CD8-positive, alpha-beta memory T cell (primary cell): ENCODE results near the gene MS4A13. TPM values are rescaled to one million over a fixed set of nuclear protein-coding genes. Genes with fewer than 3 reads are reported as not detected.
"Not testable (repeated sequence)": the region's sequence is repeated elsewhere in the genome, so short reads cannot be mapped to it uniquely, and the experiment has no call there.

Experiments
- CTCF ChIA-PET: fragments of 350-600 bp; sonication (Branson Sonifier 250); formaldehyde crosslinking; loops from one replicate; lab custom pipeline; 2021; ENCODE audit warnings: antibody characterized with exemption; lab: Charles Lee
- POLR2A ChIA-PET: fragments of 350-600 bp; sonication (Branson Sonifier 250); formaldehyde crosslinking; loops from one replicate; lab custom pipeline; 2021; ENCODE audit warnings: antibody characterized with exemption; lab: Charles Lee
- DNase-seq, 5 donors: peaks; one replicate each; pipeline versions ENCODE4 v3.0.0 to v3.0.0-alpha.2; 2020 to 2022; ENCODE audit warnings: mixed read lengths in 1 of 5
- H3K27ac ChIP-seq: one replicate; pipeline ENCODE4 v1.7.0; 2013; ENCODE audit warnings: low read depth, mild to moderate bottlenecking, low read length, moderate library complexity
- H3K27me3 ChIP-seq: 2 replicates; pipeline ENCODE4 v1.7.0; 2013; ENCODE audit warnings: low read length, mild to moderate bottlenecking; ENCODE audit not compliant: insufficient read depth, poor library complexity, severe bottlenecking
- H3K36me3 ChIP-seq: 2 replicates; pipeline ENCODE4 v1.7.0; 2013; ENCODE audit warnings: mild to moderate bottlenecking, low read length, moderate library complexity; ENCODE audit not compliant: insufficient read depth
- H3K4me1 ChIP-seq: 2 replicates; pipeline ENCODE4 v1.7.0; 2013; ENCODE audit warnings: mild to moderate bottlenecking, low read length, moderate library complexity; ENCODE audit not compliant: insufficient read depth
- H3K4me3 ChIP-seq: 2 replicates; pipeline ENCODE4 v1.7.0; 2013; ENCODE audit warnings: mild to moderate bottlenecking, low read length
- H3K9me3 ChIP-seq: 2 replicates; pipeline ENCODE4 v1.7.0; 2013; ENCODE audit warnings: mild to moderate bottlenecking, low read length
- H3K27ac Mint-ChIP-seq, 8 donors: one replicate each; pipeline ENCODE4 v1.8.0; 2020 to 2021; ENCODE audit warnings: mixed read lengths in 8 of 8, mild to moderate bottlenecking in 6 of 8, inconsistent platforms in 3 of 8, moderate library complexity in 3 of 8
- H3K27me3 Mint-ChIP-seq, 2 donors: one replicate each; pipeline ENCODE4 v1.8.0; 2020 to 2021; ENCODE audit warnings: mixed read lengths in 2 of 2, mild to moderate bottlenecking in 1 of 2, moderate library complexity in 1 of 2
- H3K36me3 Mint-ChIP-seq, 3 donors: one replicate each; pipeline ENCODE4 v1.8.0; 2020 to 2021; ENCODE audit warnings: mixed read lengths in 3 of 3, inconsistent platforms in 1 of 3, mild to moderate bottlenecking in 1 of 3
- H3K4me1 Mint-ChIP-seq, 3 donors: one replicate each; pipeline ENCODE4 v1.8.0; 2020 to 2021; ENCODE audit warnings: mixed read lengths in 3 of 3, inconsistent platforms in 1 of 3, mild to moderate bottlenecking in 1 of 3
- H3K4me3 Mint-ChIP-seq, 7 donors: one replicate each; pipeline ENCODE4 v1.8.0; 2020 to 2021; ENCODE audit warnings: mixed read lengths in 7 of 7, mild to moderate bottlenecking in 6 of 7, moderate library complexity in 4 of 7, inconsistent platforms in 2 of 7
- H3K9me3 Mint-ChIP-seq, 5 donors: one replicate each; pipeline ENCODE4 v1.8.0; 2020 to 2022; ENCODE audit warnings: mixed read lengths in 5 of 5, mild to moderate bottlenecking in 3 of 5, moderate library complexity in 2 of 5, inconsistent platforms in 1 of 5
- polyA plus RNA-seq: library from polyadenylated mRNA; unstranded; fragments of 300-500 nt; fragmentation: Illumina TruSeq; gene quantifications from one replicate; pipeline ENCODE4 v1.2.3, GENCODE V29; 2021
- total RNA-seq, 2 experiments: library from RNA; stranded (reverse); gene quantifications; one replicate each; pipeline ENCODE4 v1.2.3, GENCODE V29; 2021

The MS4A13 gene
- total and polyA plus RNA-seq, 3 experiments from 2014 or later = not detected

DNA sequence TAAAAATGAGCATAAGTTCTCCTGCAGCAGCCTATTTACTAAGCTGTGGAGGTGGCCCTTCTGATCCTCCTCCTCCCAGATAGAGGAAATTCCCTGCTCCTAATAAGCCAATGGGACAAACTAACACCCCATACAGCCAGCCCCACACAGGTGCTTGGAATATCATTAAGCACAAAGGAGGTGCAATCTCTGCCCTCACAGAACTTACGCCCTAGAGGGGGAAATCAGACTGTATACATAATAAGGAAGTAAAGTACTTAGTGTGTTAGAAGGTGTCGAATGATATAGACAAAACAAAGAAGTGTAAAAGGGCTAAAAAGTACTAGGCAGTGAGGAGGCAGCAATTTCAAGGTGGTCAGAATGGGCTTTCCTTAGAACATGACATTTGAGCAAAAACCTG lies 16.8 kb upstream of the MS4A13 start:
- no peaks in the 10 kb centered on the region for H3K36me3 Mint-ChIP-seq
- Histone ChIP-seq H3K4me1 (no peaks in the 10 kb centered on the region), H3K36me3 (no peaks in the 10 kb centered on the region), H3K27ac (no peak overlapping the region), H3K9me3 (no peaks in the 10 kb centered on the region), H3K4me3 (no peak overlapping the region), H3K27me3 (no peaks in the 10 kb centered on the region)
- ChIA-PET CTCF (no interaction called here), POLR2A (no interaction called here)
- H3K4me1 Mint-ChIP-seq = no peaks in the 10 kb centered on the region
- no peaks in the 10 kb centered on the region for H3K9me3 Mint-ChIP-seq
- peaks cover 0 to 45% of the 10 kb centered on the region in 2 donors for H3K27me3 Mint-ChIP-seq
- no peak overlapping the region for H3K4me3 Mint-ChIP-seq
- no peak for DNase-seq
- no peak overlapping the region for H3K27ac Mint-ChIP-seq

DNA sequence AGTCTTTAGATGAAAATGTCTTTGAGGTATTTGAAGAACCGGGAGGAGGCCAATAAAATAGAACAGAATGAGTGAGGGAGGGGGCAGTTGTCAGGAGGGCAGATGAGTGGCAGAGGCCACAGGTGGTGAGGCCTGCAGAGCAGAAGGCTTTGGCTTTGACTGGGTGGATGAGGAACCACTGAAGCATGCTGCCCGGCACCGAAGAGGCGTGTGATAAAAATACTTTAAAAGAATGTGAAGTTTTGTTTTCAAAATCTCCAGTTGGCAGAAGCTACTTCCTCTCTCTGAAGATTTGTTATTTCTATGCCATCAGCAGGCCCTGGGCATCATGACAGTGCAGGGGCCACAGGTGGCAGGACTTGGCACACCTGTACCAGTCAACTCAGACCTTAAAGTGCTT lies 16.3 kb upstream of the MS4A13 start:
- Histone ChIP-seq H3K4me3 (no peak overlapping the region), H3K36me3 (no peaks in the 10 kb centered on the region), H3K27ac (no peak overlapping the region), H3K4me1 (peaks cover under 1% of the 10 kb centered on the region), H3K9me3 (no peaks in the 10 kb centered on the region), H3K27me3 (no peaks in the 10 kb centered on the region)
- Mint-ChIP-seq H3K9me3 (no peaks in the 10 kb centered on the region), H3K27ac (no peak overlapping the region), H3K27me3 (peaks cover 0 to 45% of the 10 kb centered on the region in 2 donors), H3K36me3 (no peaks in the 10 kb centered on the region), H3K4me3 (no peak overlapping the region), H3K4me1 (peaks cover 2 to 4% (median 3%) of the 10 kb centered on the region in 3 donors)
- DNase-seq = no peak
- ChIA-PET POLR2A (no interaction called here), CTCF (no interaction called here)

DNA sequence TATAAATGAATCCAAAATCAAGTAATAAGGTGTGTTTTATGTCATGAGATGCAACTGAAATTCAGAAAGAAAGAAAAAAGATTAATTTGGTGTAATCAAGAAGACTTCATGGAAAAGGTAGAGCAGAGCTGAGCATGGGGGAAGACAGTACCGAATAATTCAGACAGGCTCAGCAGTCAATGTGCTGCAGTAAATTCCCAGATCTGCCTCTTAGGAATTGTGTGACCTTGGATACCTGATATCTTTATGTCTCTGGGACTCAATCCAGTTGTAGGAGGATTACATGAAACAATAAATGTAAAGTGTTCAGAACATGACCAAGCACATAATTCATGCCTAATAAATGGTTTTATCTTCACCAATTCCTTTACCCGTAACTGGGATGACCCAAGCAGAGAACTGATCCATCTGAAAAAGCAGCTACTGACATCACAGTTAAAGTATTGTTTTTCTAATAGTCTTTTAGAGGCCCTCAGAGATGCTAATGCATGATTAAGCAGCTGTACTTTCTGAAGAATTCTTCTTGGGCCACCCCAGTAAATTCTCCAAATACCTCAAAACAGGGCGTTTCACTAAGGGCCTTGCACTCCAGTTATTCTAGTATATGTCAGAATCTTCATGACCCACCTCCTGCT lies 14.8 kb upstream of the MS4A13 start:
- CTCF ChIA-PET = no interaction called here
- H3K9me3 Mint-ChIP-seq = no peaks in the 10 kb centered on the region
- H3K27me3 ChIP-seq = no peaks in the 10 kb centered on the region

DNA sequence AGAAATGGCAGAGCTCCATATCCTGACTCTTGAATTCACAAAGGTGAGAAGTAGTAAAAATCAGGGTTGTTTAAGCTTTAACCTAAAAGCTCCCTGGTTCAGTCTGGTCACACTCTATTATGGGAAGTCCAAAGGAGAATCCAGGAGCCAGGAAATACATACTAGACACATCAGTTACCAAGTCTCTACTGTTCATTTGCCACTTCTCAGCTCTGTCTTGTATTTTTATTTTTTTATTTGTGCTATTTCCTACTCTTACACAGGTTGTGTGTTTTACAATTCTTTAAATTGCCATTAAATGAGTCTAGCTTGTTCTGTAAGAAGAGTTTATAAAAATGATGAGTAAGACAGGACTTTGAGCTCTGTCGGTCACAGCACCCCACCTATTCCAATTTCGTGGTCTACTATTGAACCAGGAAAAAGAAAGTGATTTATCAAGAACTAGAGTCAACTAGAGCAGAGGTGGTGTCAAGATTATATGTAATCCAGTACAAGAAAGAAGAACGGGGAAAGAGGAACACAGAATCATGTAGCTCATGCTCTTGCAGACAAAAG lies 12.9 kb upstream of the MS4A13 start:
- Mint-ChIP-seq H3K27ac (no peak overlapping the region), H3K36me3 (no peaks in the 10 kb centered on the region), H3K9me3 (no peaks in the 10 kb centered on the region), H3K27me3 (peaks cover 2 to 29% of the 10 kb centered on the region in 2 donors), H3K4me1 (peaks cover 14 to 17% (median 16%) of the 10 kb centered on the region in 3 donors), H3K4me3 (no peak overlapping the region)
- no peaks in the 10 kb centered on the region for H3K9me3 ChIP-seq
- no peaks in the 10 kb centered on the region for H3K36me3 ChIP-seq
- no peak for DNase-seq
- H3K27ac ChIP-seq = no peak overlapping the region
- CTCF ChIA-PET = no interaction called here
- H3K27me3 ChIP-seq = no peaks in the 10 kb centered on the region
- no peak overlapping the region for H3K4me3 ChIP-seq
- POLR2A ChIA-PET = no interaction called here
- H3K4me1 ChIP-seq = peaks cover 5% of the 10 kb centered on the region

More for the DNA sequence above, 14.8 kb upstream of the MS4A13 start:
- Histone ChIP-seq H3K36me3 (no peaks in the 10 kb centered on the region), H3K4me3 (no peak overlapping the region), H3K9me3 (no peaks in the 10 kb centered on the region), H3K4me1 (peaks cover 5% of the 10 kb centered on the region), H3K27ac (no peak overlapping the region)
- H3K27ac Mint-ChIP-seq = no peak overlapping the region
- no peak for DNase-seq
- H3K4me3 Mint-ChIP-seq = no peak overlapping the region
- H3K36me3 Mint-ChIP-seq = no peaks in the 10 kb centered on the region
- peaks cover 14 to 17% (median 16%) of the 10 kb centered on the region in 3 donors for H3K4me1 Mint-ChIP-seq
- POLR2A ChIA-PET = no interaction called here
- peaks cover 2 to 38% of the 10 kb centered on the region in 2 donors for H3K27me3 Mint-ChIP-seq

DNA sequence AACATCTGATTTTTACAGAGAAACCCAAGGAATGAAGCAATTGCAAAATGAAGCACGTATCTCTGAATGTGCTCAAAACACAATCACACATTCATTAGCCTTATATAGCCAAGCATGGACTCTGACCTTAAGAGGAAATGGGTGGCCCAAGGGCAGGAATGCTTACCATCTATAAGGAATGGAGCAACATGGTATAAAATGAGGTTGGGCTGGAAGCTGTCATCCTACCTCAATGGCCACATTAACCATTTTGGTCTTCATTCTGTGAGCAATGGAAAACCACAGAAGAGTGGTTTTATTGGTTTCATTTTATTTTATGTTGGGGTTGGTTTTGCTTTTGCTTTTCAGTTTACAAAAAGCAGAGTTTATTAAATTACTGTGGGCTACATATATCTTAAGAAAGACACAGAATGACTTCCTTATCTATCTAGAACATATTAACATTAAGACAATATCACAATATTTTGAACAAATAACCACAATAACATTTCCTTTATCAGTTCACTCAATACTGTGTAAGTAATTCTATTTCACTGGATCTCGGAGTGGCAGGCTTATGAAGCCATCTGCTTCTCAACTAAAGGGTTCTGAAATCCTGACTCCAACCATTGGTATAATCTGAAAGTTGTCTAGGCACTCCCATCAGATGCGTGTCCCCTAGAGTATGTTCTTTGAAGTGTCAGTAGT lies 10.8 kb upstream of the MS4A13 start:
- Mint-ChIP-seq H3K36me3 (no peaks in the 10 kb centered on the region), H3K4me3 (peak overlapping the region in 3 of 7 donors; percentile 3 to 36 (median 5)), H3K27ac (peak overlapping the region in 3 of 8 donors; percentile 1 to 7 (median 4)), H3K4me1 (peaks cover 14 to 17% (median 16%) of the 10 kb centered on the region in 3 donors), H3K9me3 (peaks cover 0 to 6% (median 0%) of the 10 kb centered on the region in 5 donors), H3K27me3 (peaks cover 5 to 27% of the 10 kb centered on the region in 2 donors)
- no peaks in the 10 kb centered on the region for H3K9me3 ChIP-seq
- ChIA-PET CTCF (no interaction called here), POLR2A (no interaction called here)
- peak in 1 of 5 donors; percentile 1 for DNase-seq
- no peak overlapping the region for H3K27ac ChIP-seq
- no peaks in the 10 kb centered on the region for H3K27me3 ChIP-seq
- H3K4me3 ChIP-seq = no peak overlapping the region
- no peaks in the 10 kb centered on the region for H3K36me3 ChIP-seq
- H3K4me1 ChIP-seq = peaks cover 5% of the 10 kb centered on the region

DNA sequence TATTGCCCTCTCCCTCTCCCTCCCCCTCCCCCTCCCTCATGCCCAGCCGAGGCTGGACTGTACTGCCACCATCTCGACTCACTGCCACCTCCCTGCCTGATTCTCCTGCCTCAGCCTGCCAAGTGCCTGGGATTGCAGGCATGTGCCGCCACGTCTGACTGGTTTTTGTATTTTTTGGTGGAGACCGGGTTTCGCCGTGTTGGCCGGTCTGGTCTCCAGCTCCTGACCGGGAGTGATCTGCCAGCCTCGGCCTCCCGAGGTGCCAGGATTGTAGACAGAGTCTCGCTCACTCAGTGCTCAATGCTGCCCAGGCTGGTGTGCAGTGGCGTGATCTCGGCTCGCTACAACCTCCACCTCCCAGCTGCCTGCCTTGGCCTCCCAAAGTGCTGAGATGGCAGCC lies 5.6 kb upstream of the MS4A13 start:
- H3K27ac ChIP-seq, CTCF ChIA-PET, POLR2A ChIA-PET, H3K27ac Mint-ChIP-seq, H3K27me3 ChIP-seq, H3K9me3 ChIP-seq, H3K4me1 ChIP-seq, H3K36me3 Mint-ChIP-seq, H3K36me3 ChIP-seq, DNase-seq, H3K9me3 Mint-ChIP-seq, H3K4me3 Mint-ChIP-seq, H3K4me3 ChIP-seq, H3K4me1 Mint-ChIP-seq: not testable (repeated sequence)
- H3K27me3 Mint-ChIP-seq = peaks cover 6 to 33% of the 10 kb centered on the region in 2 donors

DNA sequence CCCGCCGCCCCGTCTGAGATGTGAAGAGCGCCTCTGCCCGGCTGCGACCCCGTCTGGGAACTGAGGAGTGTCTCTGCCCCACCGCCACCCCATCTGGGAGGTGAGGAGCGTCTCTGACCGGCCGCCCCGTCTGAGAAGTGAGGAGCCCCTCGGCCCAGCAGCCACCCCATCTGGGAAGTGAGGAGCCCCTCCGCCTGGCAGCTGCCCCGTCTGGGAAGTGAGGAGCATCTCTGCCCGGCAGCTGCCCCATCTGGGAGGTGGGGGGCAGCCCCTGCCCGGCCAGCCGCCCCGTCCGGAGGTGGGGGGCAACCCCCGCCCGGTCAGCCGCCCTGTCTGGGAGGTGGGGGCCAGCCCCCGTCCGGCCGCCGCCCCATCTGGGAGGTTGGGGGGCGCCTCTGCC lies 5.0 kb upstream of the MS4A13 start:
- H3K27ac Mint-ChIP-seq, H3K27me3 ChIP-seq, H3K4me1 ChIP-seq, H3K9me3 Mint-ChIP-seq, H3K9me3 ChIP-seq, DNase-seq, H3K4me3 Mint-ChIP-seq, H3K27ac ChIP-seq, H3K36me3 ChIP-seq, H3K4me3 ChIP-seq, H3K36me3 Mint-ChIP-seq, H3K4me1 Mint-ChIP-seq, CTCF ChIA-PET, POLR2A ChIA-PET: not testable (repeated sequence)
- peaks cover 5 to 35% of the 10 kb centered on the region in 2 donors for H3K27me3 Mint-ChIP-seq

DNA sequence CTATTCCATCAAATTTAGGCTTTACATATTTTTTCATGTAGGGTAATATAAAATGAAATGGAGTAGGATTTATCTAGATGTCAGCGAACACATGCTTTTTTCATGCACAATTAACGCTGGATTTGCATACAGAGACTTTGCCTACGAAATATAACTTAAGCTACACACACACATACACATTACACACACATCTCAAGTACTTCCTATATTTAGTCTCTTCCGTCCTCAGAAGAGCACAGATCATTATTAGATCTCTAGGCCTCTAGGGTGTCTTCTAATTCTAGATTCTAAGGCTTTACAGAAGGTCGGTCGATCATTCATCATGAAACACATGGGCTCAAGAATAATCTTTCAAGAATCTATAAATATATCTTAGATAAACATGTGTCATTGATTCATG lies 3.8 kb upstream of the MS4A13 start:
- Mint-ChIP-seq H3K4me3 (no peak overlapping the region), H3K9me3 (peaks cover 0 to 7% (median 3%) of the 10 kb centered on the region in 5 donors), H3K4me1 (no peaks in the 10 kb centered on the region), H3K36me3 (no peaks in the 10 kb centered on the region), H3K27me3 (peaks cover 5 to 47% of the 10 kb centered on the region in 2 donors), H3K27ac (no peak overlapping the region)
- Histone ChIP-seq H3K27ac (no peak overlapping the region), H3K27me3 (no peaks in the 10 kb centered on the region), H3K36me3 (no peaks in the 10 kb centered on the region), H3K4me3 (no peak overlapping the region), H3K4me1 (no peaks in the 10 kb centered on the region), H3K9me3 (no peaks in the 10 kb centered on the region)
- CTCF ChIA-PET = no interaction called here
- POLR2A ChIA-PET = no interaction called here
- no peak for DNase-seq
